GM23338 (cell line): Measurements from ENCODE around the gene GJB3. TPM values are rescaled to one million over a fixed set of nuclear protein-coding genes. Genes with fewer than 3 reads are reported as not detected.

Source experiments
- ATAC-seq: fragments of 200-7000 bp; cut with Tn5 transposase; 3 replicates; pipeline ENCODE4 v1.9.1; 2020
- DNase-seq: peaks from one replicate; pipeline ENCODE4 v3.0.0-alpha.2; 2015; ENCODE audit warnings: low spot score
- H2AFZ ChIP-seq: fragments of 200-600 bp; sonication (generic); 2 replicates; pipeline ENCODE4 v1.8.0; 2016; ENCODE audit warnings: antibody characterized with exemption, mild to moderate bottlenecking, moderate library complexity
- H3F3A ChIP-seq: fragments of 200-600 bp; sonication (generic); replicated peaks from 2 replicates; pipeline ENCODE4 v1.8.0; 2017; ENCODE audit warnings: antibody characterized with exemption, mixed run types, low read depth
- H3K27ac ChIP-seq: fragments of 200-600 bp; sonication (generic); 2 replicates; pipeline ENCODE4 v1.6.1; 2016; ENCODE audit warnings: low read depth
- H3K27me3 ChIP-seq: fragments of 200-600 bp; sonication (generic); 2 replicates; pipeline ENCODE4 v1.8.0; 2016; ENCODE audit warnings: mild to moderate bottlenecking, mixed run types, moderate library complexity; ENCODE audit not compliant: insufficient read depth
- H3K36me3 ChIP-seq: fragments of 200-600 bp; sonication (generic); 2 replicates; pipeline ENCODE4 v1.8.0; 2016; ENCODE audit warnings: mild to moderate bottlenecking; ENCODE audit not compliant: insufficient read depth
- H3K4me1 ChIP-seq: fragments of 200-600 bp; sonication (generic); 2 replicates; pipeline ENCODE4 v1.8.0; 2016; ENCODE audit warnings: mild to moderate bottlenecking, moderate library complexity; ENCODE audit not compliant: insufficient read depth
- H3K4me2 ChIP-seq: fragments of 200-600 bp; sonication (generic); 2 replicates; pipeline ENCODE4 v1.7.1; 2017; ENCODE audit warnings: mixed run types
- H3K4me3 ChIP-seq: fragments of 200-600 bp; sonication (generic); 2 replicates; pipeline ENCODE4 v1.6.1; 2016; ENCODE audit warnings: mixed run types
- H3K79me2 ChIP-seq: fragments of 200-600 bp; sonication (generic); replicated peaks from 2 replicates; pipeline ENCODE4 v1.8.0; 2017; ENCODE audit warnings: mild to moderate bottlenecking; ENCODE audit not compliant: insufficient read depth
- H3K9me2 ChIP-seq: fragments of 200-600 bp; sonication (generic); 2 replicates; pipeline ENCODE4 v1.8.0; 2017; ENCODE audit not compliant: insufficient read depth
- H4K20me1 ChIP-seq: fragments of 200-600 bp; sonication (generic); replicated peaks from 2 replicates; pipeline ENCODE4 v1.8.0; 2017; ENCODE audit warnings: mild to moderate bottlenecking; ENCODE audit not compliant: insufficient read depth
- H3K27ac Mint-ChIP-seq: 2 replicates; pipeline ENCODE4 v1.8.0; 2020; ENCODE audit warnings: inconsistent platforms, mild to moderate bottlenecking, moderate library complexity, mixed read lengths
- H3K27me3 Mint-ChIP-seq: 3 replicates; pipeline ENCODE4 v1.8.0; 2022; ENCODE audit warnings: low read depth, mild to moderate bottlenecking, moderate library complexity, mixed read lengths, inconsistent platforms; ENCODE audit not compliant: insufficient read depth, poor library complexity
- H3K36me3 Mint-ChIP-seq: 3 replicates; pipeline ENCODE4 v1.8.0; 2021; ENCODE audit warnings: low read depth, mild to moderate bottlenecking, inconsistent platforms, moderate library complexity, mixed read lengths
- H3K4me1 Mint-ChIP-seq: 3 replicates; pipeline ENCODE4 v1.8.0; 2020; ENCODE audit warnings: mild to moderate bottlenecking, inconsistent platforms, mixed read lengths
- H3K4me3 Mint-ChIP-seq: 3 replicates; pipeline ENCODE4 v1.8.0; 2021; ENCODE audit warnings: moderate library complexity, mild to moderate bottlenecking, inconsistent platforms, mixed read lengths
- H3K9me3 Mint-ChIP-seq: 3 replicates; pipeline ENCODE4 v1.8.0; 2020; ENCODE audit warnings: moderate library complexity, mild to moderate bottlenecking, inconsistent platforms, mixed read lengths
- CREB1 ChIP-seq: fragments of 250-450 bp; sonication (Bioruptor Pico); IDR thresholded peaks from 2 replicates; pipeline ENCODE4 v1.5.0; 2020; ENCODE audit warnings: low read depth, mild to moderate bottlenecking, moderate library complexity
- ETS1 ChIP-seq: IDR thresholded peaks from 2 replicates; pipeline ENCODE4 v1.6.1; 2016; ENCODE audit warnings: antibody characterized with exemption
- EZH2 ChIP-seq: fragments of 200-600 bp; sonication (generic); IDR thresholded peaks from one replicate; pipeline ENCODE4 v1.8.0; 2017; ENCODE audit warnings: antibody characterized with exemption, mild to moderate bottlenecking, low read depth; ENCODE audit not compliant: unreplicated experiment
- JUNB ChIP-seq: IDR thresholded peaks from one replicate; pipeline ENCODE4 v1.6.1; 2016; ENCODE audit warnings: antibody characterized with exemption; ENCODE audit not compliant: unreplicated experiment
- NANOG ChIP-seq: IDR thresholded peaks from 2 replicates; pipeline ENCODE4 v1.6.1; 2016; ENCODE audit warnings: antibody characterized with exemption, borderline replicate concordance
- POLR2AphosphoS5 ChIP-seq: IDR thresholded peaks from 2 replicates; pipeline ENCODE4 v1.6.1; 2016; ENCODE audit warnings: antibody characterized with exemption, low read depth
- REST ChIP-seq: IDR thresholded peaks from one replicate; pipeline ENCODE4 v1.6.1; 2018; ENCODE audit warnings: antibody characterized with exemption; ENCODE audit not compliant: unreplicated experiment
- STAT1 ChIP-seq: IDR thresholded peaks from one replicate; pipeline ENCODE4 v1.6.1; 2016; ENCODE audit warnings: antibody characterized with exemption; ENCODE audit not compliant: unreplicated experiment
- ZNF114 ChIP-seq: fragments of 250-450 bp; sonication (Bioruptor Pico); IDR thresholded peaks from 2 replicates; pipeline ENCODE4 v1.5.0; 2020; ENCODE audit warnings: mild to moderate bottlenecking, moderate library complexity
- ZNF331 ChIP-seq: fragments of 250-450 bp; sonication (Bioruptor Pico); IDR thresholded peaks from 2 replicates; pipeline ENCODE4 v1.5.0; 2020; ENCODE audit warnings: low read depth, mild to moderate bottlenecking, moderate library complexity
- polyA plus RNA-seq: library from polyadenylated mRNA; unstranded; fragments of >200 nt; fragmentation: Nextera tagmentation; extraction: Ambion mirVana; gene quantifications from 2 replicates; pipeline ENCODE4 v1.2.1, GENCODE V29; 2016
- total RNA-seq: library from RNA; depleted of rRNA; stranded (reverse); fragments of >200 nt; shearing (Covaris generic); gene quantifications from 2 replicates; pipeline ENCODE4 v1.2.3, GENCODE V29; 2014
- TF ChIP-seq, protein P1 (sequence below), 2 experiments: fragments of 200-600 bp in 1 of 2; sonication (generic) in 1 of 2; conservative IDR thresholded peaks; 2 replicates each; pipeline versions ENCODE4 v1.5.1 to v1.6.1; 2016 to 2017; ENCODE audit warnings: antibody characterized with exemption in 2 of 2, low read depth in 2 of 2, mild to moderate bottlenecking in 2 of 2, moderate library complexity in 1 of 2

The GJB3 gene
- total and polyA plus RNA-seq, 2 experiments from 2014 or later = 0.26 to 0.31 TPM

- peaks cover 10% of the 10 kb centered on the region for H3K27me3 Mint-ChIP-seq
- Histone ChIP-seq H3K4me1 (peaks cover 3% of the 10 kb centered on the region), H4K20me1 (no peaks in the 10 kb centered on the region), H3K79me2 (no peaks in the 10 kb centered on the region), H3K4me2 (no peak overlapping the region), H3K4me3 (no peak overlapping the region), H3F3A (no peaks in the 10 kb centered on the region), H2AFZ (no peak overlapping the region), H3K9me2 (peaks cover 15% of the 10 kb centered on the region), H3K27ac (no peak overlapping the region), H3K27me3 (no peaks in the 10 kb centered on the region), H3K36me3 (no peaks in the 10 kb centered on the region)
- no peak overlapping the region for H3K4me3 Mint-ChIP-seq
- H3K4me1 Mint-ChIP-seq = peaks cover 19% of the 10 kb centered on the region
- no peaks in the 10 kb centered on the region; the same call in 2 of the 3 replicates for H3K36me3 Mint-ChIP-seq
- TF ChIP-seq ETS1 = no peak
- no peak for TF ChIP-seq ZNF331 (CRISPR knock-in tag)
- no peak for TF ChIP-seq EZH2
- no peak for TF ChIP-seq CREB1
- no peak for TF ChIP-seq STAT1
- no peak for TF ChIP-seq JUNB
- TF ChIP-seq NANOG = no peak
- TF ChIP-seq REST = no peak
- TF ChIP-seq, protein P1, sequence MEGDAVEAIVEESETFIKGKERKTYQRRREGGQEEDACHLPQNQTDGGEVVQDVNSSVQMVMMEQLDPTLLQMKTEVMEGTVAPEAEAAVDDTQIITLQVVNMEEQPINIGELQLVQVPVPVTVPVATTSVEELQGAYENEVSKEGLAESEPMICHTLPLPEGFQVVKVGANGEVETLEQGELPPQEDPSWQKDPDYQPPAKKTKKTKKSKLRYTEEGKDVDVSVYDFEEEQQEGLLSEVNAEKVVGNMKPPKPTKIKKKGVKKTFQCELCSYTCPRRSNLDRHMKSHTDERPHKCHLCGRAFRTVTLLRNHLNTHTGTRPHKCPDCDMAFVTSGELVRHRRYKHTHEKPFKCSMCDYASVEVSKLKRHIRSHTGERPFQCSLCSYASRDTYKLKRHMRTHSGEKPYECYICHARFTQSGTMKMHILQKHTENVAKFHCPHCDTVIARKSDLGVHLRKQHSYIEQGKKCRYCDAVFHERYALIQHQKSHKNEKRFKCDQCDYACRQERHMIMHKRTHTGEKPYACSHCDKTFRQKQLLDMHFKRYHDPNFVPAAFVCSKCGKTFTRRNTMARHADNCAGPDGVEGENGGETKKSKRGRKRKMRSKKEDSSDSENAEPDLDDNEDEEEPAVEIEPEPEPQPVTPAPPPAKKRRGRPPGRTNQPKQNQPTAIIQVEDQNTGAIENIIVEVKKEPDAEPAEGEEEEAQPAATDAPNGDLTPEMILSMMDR (conservative IDR thresholded peaks at IDR 0.05; ENCODE audit: low read depth in 2 of 2) = no peak
- no peak for TF ChIP-seq ZNF114 (CRISPR knock-in tag)
- no peak for TF ChIP-seq POLR2AphosphoS5
- H3K9me3 Mint-ChIP-seq = peaks cover 3% of the 10 kb centered on the region; the same call in 1 of the 3 replicates
- DNase-seq (no peak), ATAC-seq (no peak)
- H3K27ac Mint-ChIP-seq = no peak overlapping the region
Observed at GRCh38 chr1:34761776-34762307, 19.2 kb upstream of the GJB3 start.
